SK-N-SH (cell line): ENCODE results near the gene HGS. TPM values are rescaled to one million over a fixed set of nuclear protein-coding genes. Genes with fewer than 3 reads are reported as not detected.

Source experiments
- CTCF ChIA-PET: fragments of 300-600, 350-600 bp; formaldehyde crosslinking; extraction: SDS; loops from one replicate; lab custom pipeline; 2021; lab: Yijun Ruan, JAX
- POLR2A ChIA-PET: fragments of 350-600 bp; sonication (Branson Sonifier 250); formaldehyde crosslinking; extraction: SDS; loops from one replicate; lab custom pipeline; 2020; ENCODE audit warnings: antibody characterized with exemption, inconsistent platforms; lab: Yijun Ruan, JAX
- DNase-seq: peaks from one replicate; pipeline ENCODE4 v3.0.0; 2012
- H2AFZ ChIP-seq: fragments of 200-600 bp; sonication (generic); 2 replicates; pipeline ENCODE4 v1.8.1; 2016; ENCODE audit warnings: antibody characterized with exemption, mild to moderate bottlenecking, low read depth
- H3F3A ChIP-seq: fragments of 200-600 bp; sonication (generic); replicated peaks from 2 replicates; pipeline ENCODE3; 2016; ENCODE audit warnings: antibody characterized with exemption, mild to moderate bottlenecking; ENCODE audit not compliant: insufficient read depth
- H3K27ac ChIP-seq, 2 experiments: fragments of 200-500 bp in 1 of 2; fragments of 200-600 bp in 1 of 2; sonication (Bioruptor generic) in 1 of 2; sonication (generic), shearing (Covaris generic) in 1 of 2; 2 replicates each; pipeline versions ENCODE4 v1.5.1 to v1.6.1; 2014 to 2016; ENCODE audit warnings: low read depth in 2 of 2, inconsistent platforms in 1 of 2, low read length in 1 of 2, mild to moderate bottlenecking in 1 of 2, mixed read lengths in 1 of 2
- H3K27me3 ChIP-seq: fragments of 200-600 bp; sonication (generic), shearing (Covaris generic); 2 replicates; pipeline ENCODE4 v1.6.1; 2016; ENCODE audit warnings: mixed run types; ENCODE audit not compliant: insufficient read depth
- H3K36me3 ChIP-seq, 2 experiments: fragments of 200-500 bp in 1 of 2; fragments of 200-600 bp in 1 of 2; sonication (Bioruptor generic) in 1 of 2; sonication (generic) in 1 of 2; replicated peaks in 1 of 2; 2 replicates each; pipeline versions ENCODE3 to v1.5.1; 2014 to 2016; ENCODE audit warnings: low read length in 1 of 2, mild to moderate bottlenecking in 1 of 2; ENCODE audit not compliant: insufficient read depth in 2 of 2, control insufficient read depth in 1 of 2
- H3K4me1 ChIP-seq, 2 experiments: fragments of 200-500 bp in 1 of 2; fragments of 200-600 bp in 1 of 2; sonication (Bioruptor generic) in 1 of 2; sonication (generic), shearing (Covaris generic) in 1 of 2; 2 replicates each; pipeline versions ENCODE4 v1.5.1 to v1.6.1; 2014 to 2016; ENCODE audit warnings: low read depth in 1 of 2, low read length in 1 of 2, mixed run types in 1 of 2; ENCODE audit not compliant: insufficient read depth in 2 of 2, control insufficient read depth in 1 of 2
- H3K4me2 ChIP-seq: fragments of 200-600 bp; sonication (generic), shearing (Covaris generic); 2 replicates; pipeline ENCODE4 v1.6.1; 2017; ENCODE audit warnings: mixed run types
- H3K4me3 ChIP-seq, 2 experiments: fragments of 200-500 bp in 1 of 2; fragments of 200-600 bp in 1 of 2; sonication (Bioruptor generic) in 1 of 2; sonication (generic), shearing (Covaris generic) in 1 of 2; 2 replicates each; pipeline versions ENCODE4 v1.5.1 to v1.8.1; 2014 to 2016; ENCODE audit warnings: low read depth in 2 of 2, inconsistent platforms in 1 of 2, low read length in 1 of 2, mild to moderate bottlenecking in 1 of 2, mixed read lengths in 1 of 2, moderate library complexity in 1 of 2
- H3K79me2 ChIP-seq: fragments of 200-600 bp; sonication (generic); 2 replicates; pipeline ENCODE4 v1.8.1; 2017; ENCODE audit warnings: mild to moderate bottlenecking; ENCODE audit not compliant: insufficient read depth
- H3K9ac ChIP-seq: fragments of 200-600 bp; sonication (generic); 2 replicates; pipeline ENCODE4 v1.6.1; 2017; ENCODE audit warnings: mixed run types
- H3K9me2 ChIP-seq: fragments of 200-600 bp; sonication (generic); 2 replicates; pipeline ENCODE4 v1.6.1; 2017; ENCODE audit warnings: mixed run types
- H3K9me3 ChIP-seq: fragments of 200-600 bp; sonication (generic); 2 replicates; pipeline ENCODE4 v1.6.1; 2017; ENCODE audit warnings: mixed run types, mild to moderate bottlenecking, moderate library complexity
- H4K20me1 ChIP-seq: fragments of 200-600 bp; sonication (generic); 2 replicates; pipeline ENCODE4 v1.6.1; 2017; ENCODE audit warnings: mild to moderate bottlenecking, mixed run types; ENCODE audit not compliant: insufficient read depth
- EP300 ChIP-seq, 2 experiments: IDR thresholded peaks; 2 replicates each; pipeline versions ENCODE4 v1.4.0 to v1.6.1; 2012; ENCODE audit warnings: borderline replicate concordance in 1 of 2, low read depth in 1 of 2, low read length in 1 of 2
- FOXJ3 ChIP-seq: sonication (generic); formaldehyde crosslinking; IDR thresholded peaks from 2 replicates; pipeline ENCODE4 v1.5.1; 2020; ENCODE audit warnings: mild to moderate bottlenecking, missing genetic modification reagents
- GATA2 ChIP-seq: sonication (generic); formaldehyde crosslinking; IDR thresholded peaks from 2 replicates; pipeline ENCODE4 v1.5.0; 2020; ENCODE audit warnings: mild to moderate bottlenecking, missing genetic modification reagents
- NFIC ChIP-seq: IDR thresholded peaks from 2 replicates; pipeline ENCODE4 v1.4.0; 2012; ENCODE audit warnings: borderline replicate concordance
- POLR2AphosphoS5 ChIP-seq: IDR thresholded peaks from 2 replicates; pipeline ENCODE4 v1.6.1; 2012; ENCODE audit warnings: low read depth, low read length
- RCOR1 ChIP-seq: fragments of 150-350 bp; IDR thresholded peaks from 2 replicates; pipeline ENCODE4 v1.6.1; 2017; ENCODE audit warnings: antibody characterized with exemption, low read length
- RXRA ChIP-seq: IDR thresholded peaks from 2 replicates; pipeline ENCODE4 v1.4.0; 2012; ENCODE audit warnings: low read depth, mild to moderate bottlenecking, borderline replicate concordance
- TAF1 ChIP-seq: IDR thresholded peaks from 2 replicates; pipeline ENCODE4 v1.6.1; 2012; ENCODE audit warnings: low read depth, mild to moderate bottlenecking, low read length, moderate library complexity, borderline replicate concordance
- TCF12 ChIP-seq: IDR thresholded peaks from 2 replicates; pipeline ENCODE4 v1.4.0; 2012
- WGBS: methylation state at CpG from one replicate; pipeline ENCODE4 v1.1.6; 2017; ENCODE audit warnings: low lambda C conversion rate; 5-methylcytosine and 5-hydroxymethylcytosine counted together
- polyA plus RNA-seq, 3 experiments: library from polyadenylated mRNA; depleted of rRNA; stranded (reverse); fragments of >200 nt; gene quantifications; 2 replicates each; pipeline ENCODE4 v1.2.3, GENCODE V29; 2012
- TF ChIP-seq, protein P1 (sequence below): IDR thresholded peaks from 2 replicates; pipeline ENCODE4 v1.4.0; 2012; ENCODE audit warnings: low read depth, borderline replicate concordance
- TF ChIP-seq, protein P2 (sequence below): fragments of 150-350 bp; IDR thresholded peaks from 2 replicates; pipeline ENCODE4 v1.6.1; 2016; ENCODE audit warnings: mild to moderate bottlenecking, low read depth, low read length
- TF ChIP-seq, protein P3 (sequence below): IDR thresholded peaks from 2 replicates; pipeline ENCODE4 v1.4.0; 2012; ENCODE audit warnings: low read depth, borderline replicate concordance
- TF ChIP-seq, protein P4 (sequence below): fragments of 150-350 bp; IDR thresholded peaks from 2 replicates; pipeline ENCODE4 v1.6.1; 2017; ENCODE audit warnings: antibody characterized with exemption, low read length, low read depth, borderline replicate concordance

HGS gene
- polyA plus RNA-seq, 1 of the 3 experiments (the other 2 are of a cell fraction) = 192 TPM

DNA sequence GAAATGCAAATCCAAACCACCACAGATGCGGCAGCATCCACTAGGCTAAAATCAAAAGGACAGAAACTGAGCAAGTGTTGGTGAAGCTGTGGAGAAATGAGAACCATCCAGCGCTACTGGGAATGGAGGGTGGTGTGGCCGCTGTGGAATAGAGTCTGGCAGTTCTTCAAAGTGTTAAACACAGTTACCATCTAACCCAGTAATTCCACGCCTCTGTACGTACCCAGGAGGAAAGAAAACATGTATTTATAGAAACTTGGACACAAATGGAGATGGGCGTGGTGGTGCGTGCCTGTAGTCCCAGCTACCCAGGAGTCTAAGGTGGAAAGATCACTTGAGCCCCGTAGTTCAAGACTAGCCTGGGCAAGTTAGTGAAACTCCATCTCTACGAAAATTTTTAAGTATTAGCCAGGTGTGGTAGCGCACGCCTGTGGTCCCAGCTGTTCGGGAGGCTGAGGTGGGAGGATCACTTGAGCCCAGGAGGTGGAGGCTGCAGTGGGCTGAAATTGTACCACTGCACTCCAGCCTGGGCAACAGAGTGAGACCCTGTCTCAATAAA, 39.9 kb downstream of the HGS start:
- H4K20me1 ChIP-seq = no peaks in the 10 kb centered on the region
- peaks cover 0 to 3% of the 10 kb centered on the region in 2 experiments; a peak in 1 of 4 replicates for H3K4me1 ChIP-seq
- H2AFZ ChIP-seq = no peak overlapping the region
- no peaks in the 10 kb centered on the region for H3K9me2 ChIP-seq
- DNase-seq = no peak
- H3K9me3 ChIP-seq = no peaks in the 10 kb centered on the region
- H3K4me3 ChIP-seq = no peak overlapping the region
- no peaks in the 10 kb centered on the region for H3K27me3 ChIP-seq
- H3K9ac ChIP-seq = no peak overlapping the region
- peaks cover 23% of the 10 kb centered on the region for H3F3A ChIP-seq
- H3K36me3 ChIP-seq = no peaks in the 10 kb centered on the region
- H3K27ac ChIP-seq = no peak overlapping the region
- no peaks in the 10 kb centered on the region for H3K79me2 ChIP-seq
- no peak for TF ChIP-seq RXRA
- no peak for TF ChIP-seq FOXJ3 (CRISPR knock-in tag)
- TF ChIP-seq, protein P1, sequence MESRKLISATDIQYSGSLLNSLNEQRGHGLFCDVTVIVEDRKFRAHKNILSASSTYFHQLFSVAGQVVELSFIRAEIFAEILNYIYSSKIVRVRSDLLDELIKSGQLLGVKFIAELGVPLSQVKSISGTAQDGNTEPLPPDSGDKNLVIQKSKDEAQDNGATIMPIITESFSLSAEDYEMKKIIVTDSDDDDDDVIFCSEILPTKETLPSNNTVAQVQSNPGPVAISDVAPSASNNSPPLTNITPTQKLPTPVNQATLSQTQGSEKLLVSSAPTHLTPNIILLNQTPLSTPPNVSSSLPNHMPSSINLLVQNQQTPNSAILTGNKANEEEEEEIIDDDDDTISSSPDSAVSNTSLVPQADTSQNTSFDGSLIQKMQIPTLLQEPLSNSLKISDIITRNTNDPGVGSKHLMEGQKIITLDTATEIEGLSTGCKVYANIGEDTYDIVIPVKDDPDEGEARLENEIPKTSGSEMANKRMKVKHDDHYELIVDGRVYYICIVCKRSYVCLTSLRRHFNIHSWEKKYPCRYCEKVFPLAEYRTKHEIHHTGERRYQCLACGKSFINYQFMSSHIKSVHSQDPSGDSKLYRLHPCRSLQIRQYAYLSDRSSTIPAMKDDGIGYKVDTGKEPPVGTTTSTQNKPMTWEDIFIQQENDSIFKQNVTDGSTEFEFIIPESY = no peak
- TF ChIP-seq, protein P2, sequence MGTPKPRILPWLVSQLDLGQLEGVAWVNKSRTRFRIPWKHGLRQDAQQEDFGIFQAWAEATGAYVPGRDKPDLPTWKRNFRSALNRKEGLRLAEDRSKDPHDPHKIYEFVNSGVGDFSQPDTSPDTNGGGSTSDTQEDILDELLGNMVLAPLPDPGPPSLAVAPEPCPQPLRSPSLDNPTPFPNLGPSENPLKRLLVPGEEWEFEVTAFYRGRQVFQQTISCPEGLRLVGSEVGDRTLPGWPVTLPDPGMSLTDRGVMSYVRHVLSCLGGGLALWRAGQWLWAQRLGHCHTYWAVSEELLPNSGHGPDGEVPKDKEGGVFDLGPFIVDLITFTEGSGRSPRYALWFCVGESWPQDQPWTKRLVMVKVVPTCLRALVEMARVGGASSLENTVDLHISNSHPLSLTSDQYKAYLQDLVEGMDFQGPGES = no peak
- TF ChIP-seq EP300 (IDR thresholded peaks at IDR 0.05; ENCODE audit: borderline replicate concordance in 1 of 2, low read depth in 1 of 2, low read length in 1 of 2) = no peak
- no peak for TF ChIP-seq NFIC
- TF ChIP-seq, protein P3, sequence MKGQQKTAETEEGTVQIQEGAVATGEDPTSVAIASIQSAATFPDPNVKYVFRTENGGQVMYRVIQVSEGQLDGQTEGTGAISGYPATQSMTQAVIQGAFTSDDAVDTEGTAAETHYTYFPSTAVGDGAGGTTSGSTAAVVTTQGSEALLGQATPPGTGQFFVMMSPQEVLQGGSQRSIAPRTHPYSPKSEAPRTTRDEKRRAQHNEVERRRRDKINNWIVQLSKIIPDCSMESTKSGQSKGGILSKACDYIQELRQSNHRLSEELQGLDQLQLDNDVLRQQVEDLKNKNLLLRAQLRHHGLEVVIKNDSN = no peak
- TF ChIP-seq GATA2 = no peak
- no peak for TF ChIP-seq TCF12
- no peak for TF ChIP-seq RCOR1
- no peak for TF ChIP-seq TAF1
- no peak; the same call in 1 of the 2 replicates for TF ChIP-seq POLR2AphosphoS5
- TF ChIP-seq, protein P4, sequence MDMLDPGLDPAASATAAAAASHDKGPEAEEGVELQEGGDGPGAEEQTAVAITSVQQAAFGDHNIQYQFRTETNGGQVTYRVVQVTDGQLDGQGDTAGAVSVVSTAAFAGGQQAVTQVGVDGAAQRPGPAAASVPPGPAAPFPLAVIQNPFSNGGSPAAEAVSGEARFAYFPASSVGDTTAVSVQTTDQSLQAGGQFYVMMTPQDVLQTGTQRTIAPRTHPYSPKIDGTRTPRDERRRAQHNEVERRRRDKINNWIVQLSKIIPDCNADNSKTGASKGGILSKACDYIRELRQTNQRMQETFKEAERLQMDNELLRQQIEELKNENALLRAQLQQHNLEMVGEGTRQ = no peak
- ChIA-PET POLR2A (interaction anchor here (0.5 to 4.9 kb wide), 3 partner anchors 11 to 241 kb away, joined by 3 to 30 read pairs (median 3); partner anchors contain the start of genes MCRIP1 and SLC25A10), CTCF (interaction anchor here (0.6 to 5.3 kb wide), 6 partner anchors 10 to 145 kb away, joined by 3 to 41 read pairs (median 4); partner anchors contain the start of gene SLC25A10)
- H3K4me2 ChIP-seq = peak overlapping the region; percentile 21
- 22% methylated on average over 12 of the region's 12 CpGs for WGBS
